DOHH2 (cell line): ENCODE measurements around the gene EMC8.

Experiments
- H3F3A ChIP-seq: fragments of 200-600 bp; sonication (generic), shearing (Covaris generic); 2 replicates; pipeline ENCODE4 v1.6.0; 2016; ENCODE audit warnings: antibody characterized with exemption, mild to moderate bottlenecking; ENCODE audit not compliant: control insufficient read depth, insufficient read depth
- H3K27ac ChIP-seq: fragments of 200-600 bp; sonication (generic); 2 replicates; pipeline ENCODE4 v1.5.1; 2014; ENCODE audit warnings: low read depth, mild to moderate bottlenecking, low read length, moderate library complexity
- H3K27me3 ChIP-seq: fragments of 200-600 bp; sonication (generic); 2 replicates; pipeline ENCODE4 v1.6.1; 2014; ENCODE audit warnings: mild to moderate bottlenecking, low read length, mixed read lengths; ENCODE audit not compliant: control insufficient read depth
- H3K36me3 ChIP-seq: fragments of 200-600 bp; sonication (generic); 2 replicates; pipeline ENCODE4 v1.6.1; 2014; ENCODE audit warnings: mild to moderate bottlenecking, low read length, moderate library complexity, mixed read lengths; ENCODE audit not compliant: control insufficient read depth
- H3K4me1 ChIP-seq: fragments of 200-600 bp; sonication (generic); 2 replicates; pipeline ENCODE4 v1.6.1; 2014; ENCODE audit warnings: mild to moderate bottlenecking, low read length, mixed read lengths; ENCODE audit not compliant: control insufficient read depth
- H3K4me2 ChIP-seq: fragments of 200-600 bp; sonication (generic); 2 replicates; pipeline ENCODE4 v1.6.0; 2014; ENCODE audit warnings: mild to moderate bottlenecking, low read length, moderate library complexity
- H3K4me3 ChIP-seq: fragments of 200-600 bp; sonication (generic); 2 replicates; pipeline ENCODE4 v1.5.1; 2014; ENCODE audit warnings: mild to moderate bottlenecking, low read length, mixed read lengths
- H3K79me2 ChIP-seq: fragments of 200-600 bp; sonication (generic); 2 replicates; pipeline ENCODE4 v1.6.1; 2014; ENCODE audit warnings: mild to moderate bottlenecking, low read length, mixed read lengths; ENCODE audit not compliant: control insufficient read depth
- H3K9me2 ChIP-seq: fragments of 200-600 bp; sonication (generic); replicated peaks from 2 replicates; pipeline ENCODE4 v1.6.1; 2014; ENCODE audit warnings: mild to moderate bottlenecking, low read length, mixed read lengths; ENCODE audit not compliant: control insufficient read depth
- H3K9me3 ChIP-seq: fragments of 200-600 bp; sonication (generic); 2 replicates; pipeline ENCODE4 v1.6.1; 2014; ENCODE audit warnings: antibody characterized with exemption, low read length, mixed read lengths; ENCODE audit not compliant: control insufficient read depth, insufficient read depth
- H4K20me1 ChIP-seq: fragments of 200-600 bp; sonication (generic); 2 replicates; pipeline ENCODE4 v1.6.0; 2014; ENCODE audit warnings: low read depth, mild to moderate bottlenecking, antibody characterized with exemption, low read length, moderate library complexity; ENCODE audit not compliant: control insufficient read depth, insufficient read depth
- EZH2phosphoT487 ChIP-seq: fragments of 200-600 bp; sonication (generic); IDR thresholded peaks from 2 replicates; pipeline ENCODE4 v1.6.1; 2017; ENCODE audit warnings: borderline replicate concordance, mild to moderate bottlenecking, antibody characterized with exemption, low read length, moderate library complexity, mixed read lengths
- TF ChIP-seq, protein P1 (sequence below): fragments of 200-600 bp; sonication (generic); IDR thresholded peaks from one replicate; pipeline ENCODE4 v1.5.1; 2014; ENCODE audit warnings: antibody characterized with exemption, mild to moderate bottlenecking, low read depth, low read length; ENCODE audit not compliant: poor library complexity, severe bottlenecking

The EMC8 gene

DNA sequence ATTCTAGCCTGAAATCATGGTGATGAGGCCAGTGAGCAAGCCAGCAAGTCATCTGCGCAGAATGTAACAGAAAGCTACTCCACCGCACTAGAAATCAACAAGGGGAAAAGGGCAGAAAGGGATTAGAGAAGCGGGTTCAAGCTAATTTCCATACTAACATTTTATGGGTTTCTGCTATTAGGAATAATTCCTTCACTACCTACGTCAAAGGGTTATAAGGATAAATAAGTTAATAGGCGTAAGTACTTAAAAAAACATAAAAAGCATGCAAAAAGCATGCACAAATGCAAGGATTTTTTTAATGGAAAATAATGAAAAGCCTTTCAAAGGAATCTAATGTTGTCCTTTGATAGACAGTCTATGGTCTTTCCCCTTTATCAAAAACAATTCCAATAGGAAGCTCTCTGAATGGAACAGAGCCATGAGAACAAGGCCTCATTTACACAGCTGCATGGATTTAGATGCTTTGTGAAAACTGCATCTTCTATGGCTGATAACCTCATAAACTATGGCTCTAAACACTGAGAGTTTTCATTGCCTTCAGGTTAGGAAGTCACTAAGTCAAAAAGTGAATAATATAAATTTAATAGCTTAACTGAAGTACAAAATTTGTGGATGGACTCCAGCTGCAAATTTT is 5.6 kb downstream of the EMC8 start:
- Histone ChIP-seq H3K36me3 (peaks cover 73% of the 10 kb centered on the region), H3K4me3 (no peak overlapping the region), H3K27ac (no peak overlapping the region), H3K27me3 (no peaks in the 10 kb centered on the region), H3K4me2 (no peak overlapping the region), H3K9me3 (no peaks in the 10 kb centered on the region), H3K79me2 (peaks cover 98% of the 10 kb centered on the region), H3K9me2 (no peaks in the 10 kb centered on the region), H3K4me1 (peaks cover 11% of the 10 kb centered on the region), H4K20me1 (peaks cover 11% of the 10 kb centered on the region), H3F3A (no peaks in the 10 kb centered on the region)
- TF ChIP-seq, protein P1, sequence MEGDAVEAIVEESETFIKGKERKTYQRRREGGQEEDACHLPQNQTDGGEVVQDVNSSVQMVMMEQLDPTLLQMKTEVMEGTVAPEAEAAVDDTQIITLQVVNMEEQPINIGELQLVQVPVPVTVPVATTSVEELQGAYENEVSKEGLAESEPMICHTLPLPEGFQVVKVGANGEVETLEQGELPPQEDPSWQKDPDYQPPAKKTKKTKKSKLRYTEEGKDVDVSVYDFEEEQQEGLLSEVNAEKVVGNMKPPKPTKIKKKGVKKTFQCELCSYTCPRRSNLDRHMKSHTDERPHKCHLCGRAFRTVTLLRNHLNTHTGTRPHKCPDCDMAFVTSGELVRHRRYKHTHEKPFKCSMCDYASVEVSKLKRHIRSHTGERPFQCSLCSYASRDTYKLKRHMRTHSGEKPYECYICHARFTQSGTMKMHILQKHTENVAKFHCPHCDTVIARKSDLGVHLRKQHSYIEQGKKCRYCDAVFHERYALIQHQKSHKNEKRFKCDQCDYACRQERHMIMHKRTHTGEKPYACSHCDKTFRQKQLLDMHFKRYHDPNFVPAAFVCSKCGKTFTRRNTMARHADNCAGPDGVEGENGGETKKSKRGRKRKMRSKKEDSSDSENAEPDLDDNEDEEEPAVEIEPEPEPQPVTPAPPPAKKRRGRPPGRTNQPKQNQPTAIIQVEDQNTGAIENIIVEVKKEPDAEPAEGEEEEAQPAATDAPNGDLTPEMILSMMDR, result no peak
- TF ChIP-seq EZH2phosphoT487, result no peak

DNA sequence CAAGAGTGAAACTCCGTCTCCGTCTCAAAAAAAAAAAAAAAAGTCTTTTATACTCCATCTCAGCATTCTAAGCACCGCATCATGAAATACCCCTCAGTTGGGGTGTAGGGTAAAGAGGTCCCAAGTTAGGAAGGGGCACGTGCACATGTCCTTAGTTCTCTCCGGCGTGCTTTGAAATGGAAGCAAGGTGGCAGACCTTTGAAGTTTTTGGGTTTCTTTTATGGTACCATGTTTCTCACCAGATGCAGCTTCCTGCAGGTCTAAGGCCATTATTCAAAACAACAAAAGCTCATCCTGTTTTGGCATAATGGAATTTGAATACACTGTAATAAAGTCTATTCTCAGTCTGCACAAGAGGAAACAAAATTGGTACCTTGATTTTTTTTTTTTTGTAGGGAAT is 9.6 kb downstream of the EMC8 start:
- no peak overlapping the region for H3K27ac ChIP-seq
- H3K9me3 ChIP-seq, result no peaks in the 10 kb centered on the region
- H3K4me3 ChIP-seq, result no peak overlapping the region
- no peak overlapping the region for H3K4me2 ChIP-seq
- H3K9me2 ChIP-seq, result no peaks in the 10 kb centered on the region
- no peaks in the 10 kb centered on the region; the same call in 1 of the 2 replicates for H4K20me1 ChIP-seq
- H3K4me1 ChIP-seq, result no peaks in the 10 kb centered on the region
- H3K36me3 ChIP-seq, result peaks cover 80% of the 10 kb centered on the region
- peaks cover 70% of the 10 kb centered on the region for H3K79me2 ChIP-seq
- no peaks in the 10 kb centered on the region for H3F3A ChIP-seq
- TF ChIP-seq EZH2phosphoT487, result no peak
- TF ChIP-seq, protein P1, result no peak
- H3K27me3 ChIP-seq, result no peaks in the 10 kb centered on the region

DNA sequence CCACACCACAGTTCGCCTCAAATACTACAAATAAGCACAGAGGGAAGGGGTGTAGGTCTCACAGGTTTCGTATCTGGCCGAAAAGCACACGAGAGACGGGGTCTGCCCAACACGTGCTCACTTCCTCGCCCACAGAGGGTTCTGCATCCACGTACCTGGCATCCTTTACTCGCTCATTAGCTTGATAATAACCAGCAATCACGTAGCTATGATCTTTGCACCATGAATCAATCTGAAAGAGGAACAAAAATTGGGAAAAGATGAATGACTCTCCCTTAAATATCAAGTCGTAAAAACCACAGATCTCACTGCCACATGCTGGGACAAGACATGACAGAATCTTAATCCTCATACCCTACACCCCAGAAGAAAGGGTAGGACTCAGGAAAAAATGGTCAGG is 10.5 kb downstream of the EMC8 start:
- Histone ChIP-seq H3K27ac (no peak overlapping the region), H3K4me1 (no peaks in the 10 kb centered on the region), H3K9me3 (no peaks in the 10 kb centered on the region), H3K4me3 (no peak overlapping the region), H3K9me2 (no peaks in the 10 kb centered on the region), H3K79me2 (peaks cover 65% of the 10 kb centered on the region), H3K36me3 (peaks cover 73% of the 10 kb centered on the region), H4K20me1 (no peaks in the 10 kb centered on the region; the same call in 1 of the 2 replicates), H3F3A (no peaks in the 10 kb centered on the region), H3K27me3 (no peaks in the 10 kb centered on the region), H3K4me2 (no peak overlapping the region)
- TF ChIP-seq, protein P1, result no peak
- no peak for TF ChIP-seq EZH2phosphoT487
